OCI-LY7 (cell line): ENCODE data around the gene TTC7B. TPM values are rescaled to one million over a fixed set of nuclear protein-coding genes. Genes with fewer than 3 reads are reported as not detected.

ENCODE experiments used
- BruUV-seq: library from RNA; stranded (reverse); fragments of 400-500 nt; replicated peaks from 2 replicates; lab custom pipeline; 2021; lab: Mats Ljungman, UMichigan
- CTCF ChIA-PET: fragments of 300-600 bp; sonication (Branson Sonifier 250); formaldehyde crosslinking; loops from one replicate; lab custom pipeline; 2022; ENCODE audit warnings: antibody characterized with exemption; ENCODE audit not compliant: unreplicated experiment; lab: Charles Lee
- POLR2A ChIA-PET: fragments of 300-600 bp; sonication (Branson Sonifier 250); formaldehyde crosslinking; loops from one replicate; lab custom pipeline; 2022; ENCODE audit warnings: antibody characterized with exemption; lab: Charles Lee
- DNase-seq: peaks from one replicate; pipeline ENCODE4 v3.0.0-alpha.2; 2015; ENCODE audit warnings: low spot score
- H2AFZ ChIP-seq: fragments of 200-600 bp; sonication (generic), shearing (Covaris generic); 2 replicates; pipeline ENCODE4 v1.6.1; 2014; ENCODE audit warnings: mild to moderate bottlenecking, antibody characterized with exemption, low read length, moderate library complexity
- H3K27ac ChIP-seq: fragments of 200-600 bp; sonication (generic); 2 replicates; pipeline ENCODE4 v1.5.1; 2014; ENCODE audit warnings: mixed run types, low read depth, mild to moderate bottlenecking, moderate library complexity, low read length, inconsistent platforms; ENCODE audit not compliant: poor library complexity, severe bottlenecking
- H3K36me3 ChIP-seq: fragments of 200-600 bp; sonication (generic); 2 replicates; pipeline ENCODE4 v1.6.1; 2014; ENCODE audit warnings: mild to moderate bottlenecking, antibody characterized with exemption, low read length, moderate library complexity, mixed read lengths; ENCODE audit not compliant: insufficient read depth
- H3K4me1 ChIP-seq: fragments of 200-600 bp; sonication (generic); 2 replicates; pipeline ENCODE4 v1.5.1; 2014; ENCODE audit warnings: mild to moderate bottlenecking, low read length; ENCODE audit not compliant: insufficient read depth, poor library complexity, severe bottlenecking
- H3K4me2 ChIP-seq: fragments of 200-600 bp; sonication (generic); 2 replicates; pipeline ENCODE4 v1.6.1; 2014; ENCODE audit warnings: mild to moderate bottlenecking, low read length
- H3K4me3 ChIP-seq: fragments of 200-600 bp; sonication (generic); 2 replicates; pipeline ENCODE4 v1.5.1; 2014; ENCODE audit warnings: mild to moderate bottlenecking, low read depth, low read length; ENCODE audit not compliant: poor library complexity, severe bottlenecking
- H3K79me2 ChIP-seq: fragments of 200-600 bp; sonication (generic); 2 replicates; pipeline ENCODE4 v1.6.1; 2016; ENCODE audit warnings: low read depth, mild to moderate bottlenecking, low read length, moderate library complexity, mixed read lengths; ENCODE audit not compliant: insufficient read depth
- H3K9me2 ChIP-seq: fragments of 200-600 bp; sonication (generic); 2 replicates; pipeline ENCODE4 v1.6.1; 2016; ENCODE audit warnings: mild to moderate bottlenecking, low read length, mixed read lengths; ENCODE audit not compliant: insufficient read depth
- H3K9me3 ChIP-seq: fragments of 200-600 bp; sonication (generic); 2 replicates; pipeline ENCODE4 v1.6.1; 2014; ENCODE audit warnings: mild to moderate bottlenecking, mixed run types, low read length, mixed read lengths
- H4K20me1 ChIP-seq: fragments of 200-600 bp; sonication (generic); 2 replicates; pipeline ENCODE4 v1.6.1; 2014; ENCODE audit warnings: mild to moderate bottlenecking, antibody characterized with exemption, low read length, moderate library complexity, mixed read lengths; ENCODE audit not compliant: insufficient read depth
- EZH2phosphoT487 ChIP-seq: fragments of 200-600 bp; sonication (generic); IDR thresholded peaks from 2 replicates; pipeline ENCODE4 v1.6.1; 2018; ENCODE audit warnings: low read depth, borderline replicate concordance, mild to moderate bottlenecking, mixed run types, antibody characterized with exemption, low read length, moderate library complexity, mixed read lengths
- intact Hi-C: fragments of 100-400 bp; cut with micrococcal nuclease; formaldehyde crosslinking; loops from one replicate; pipeline ENCODE4 v1.10.0; 2022; ENCODE audit not compliant: unreplicated experiment
- total RNA-seq, 2 experiments: library from RNA; depleted of rRNA in 1 of 2; stranded (reverse); fragments of >200 nt in 1 of 2; shearing (Covaris generic) in 1 of 2; gene quantifications; 2 replicates each; pipeline ENCODE4 v1.2.3, GENCODE V29; 2014 to 2022
- TF ChIP-seq, protein P1 (sequence below): fragments of 200-600 bp; sonication (generic); conservative IDR thresholded peaks from 2 replicates; pipeline ENCODE4 v1.5.1; 2014; ENCODE audit warnings: mild to moderate bottlenecking, antibody characterized with exemption, low read length, moderate library complexity, mixed read lengths

TTC7B gene
- total RNA-seq, 2 experiments from 2014 or later, result 0.19 to 0.51 TPM

DNA sequence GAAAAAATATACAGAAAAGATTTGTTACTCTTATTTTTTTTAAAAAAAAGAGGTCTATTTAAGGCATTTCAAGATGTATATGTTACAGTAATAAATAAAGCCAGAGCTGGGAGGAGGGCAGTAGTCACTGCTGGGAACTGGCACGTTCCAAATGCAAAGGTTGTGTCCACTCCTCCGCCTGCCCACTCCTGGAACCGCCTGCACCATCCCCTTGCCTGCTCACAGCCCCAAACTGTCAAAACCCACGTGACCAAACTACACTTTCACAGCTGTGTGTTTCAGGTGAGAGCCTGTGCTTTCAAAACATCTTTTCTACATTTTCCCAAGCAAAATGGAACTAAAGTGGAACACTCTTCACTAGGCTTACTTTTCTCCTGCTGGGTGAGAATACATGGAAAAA, 160.4 kb downstream of the TTC7B start:
- ChIA-PET POLR2A (no interaction called here), CTCF (no interaction called here)
- TF ChIP-seq, protein P1, sequence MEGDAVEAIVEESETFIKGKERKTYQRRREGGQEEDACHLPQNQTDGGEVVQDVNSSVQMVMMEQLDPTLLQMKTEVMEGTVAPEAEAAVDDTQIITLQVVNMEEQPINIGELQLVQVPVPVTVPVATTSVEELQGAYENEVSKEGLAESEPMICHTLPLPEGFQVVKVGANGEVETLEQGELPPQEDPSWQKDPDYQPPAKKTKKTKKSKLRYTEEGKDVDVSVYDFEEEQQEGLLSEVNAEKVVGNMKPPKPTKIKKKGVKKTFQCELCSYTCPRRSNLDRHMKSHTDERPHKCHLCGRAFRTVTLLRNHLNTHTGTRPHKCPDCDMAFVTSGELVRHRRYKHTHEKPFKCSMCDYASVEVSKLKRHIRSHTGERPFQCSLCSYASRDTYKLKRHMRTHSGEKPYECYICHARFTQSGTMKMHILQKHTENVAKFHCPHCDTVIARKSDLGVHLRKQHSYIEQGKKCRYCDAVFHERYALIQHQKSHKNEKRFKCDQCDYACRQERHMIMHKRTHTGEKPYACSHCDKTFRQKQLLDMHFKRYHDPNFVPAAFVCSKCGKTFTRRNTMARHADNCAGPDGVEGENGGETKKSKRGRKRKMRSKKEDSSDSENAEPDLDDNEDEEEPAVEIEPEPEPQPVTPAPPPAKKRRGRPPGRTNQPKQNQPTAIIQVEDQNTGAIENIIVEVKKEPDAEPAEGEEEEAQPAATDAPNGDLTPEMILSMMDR, result no peak
- no peak for TF ChIP-seq EZH2phosphoT487
- Histone ChIP-seq H3K9me3 (no peaks in the 10 kb centered on the region), H2AFZ (no peak overlapping the region), H3K36me3 (no peaks in the 10 kb centered on the region), H3K4me2 (no peak overlapping the region), H3K4me1 (no peaks in the 10 kb centered on the region), H3K79me2 (no peaks in the 10 kb centered on the region), H3K9me2 (no peaks in the 10 kb centered on the region), H4K20me1 (no peaks in the 10 kb centered on the region), H3K27ac (no peak overlapping the region), H3K4me3 (no peak overlapping the region)
- intact Hi-C loops, result no loop called here
- no TSS peak for BruUV-seq
- no peak for DNase-seq

DNA sequence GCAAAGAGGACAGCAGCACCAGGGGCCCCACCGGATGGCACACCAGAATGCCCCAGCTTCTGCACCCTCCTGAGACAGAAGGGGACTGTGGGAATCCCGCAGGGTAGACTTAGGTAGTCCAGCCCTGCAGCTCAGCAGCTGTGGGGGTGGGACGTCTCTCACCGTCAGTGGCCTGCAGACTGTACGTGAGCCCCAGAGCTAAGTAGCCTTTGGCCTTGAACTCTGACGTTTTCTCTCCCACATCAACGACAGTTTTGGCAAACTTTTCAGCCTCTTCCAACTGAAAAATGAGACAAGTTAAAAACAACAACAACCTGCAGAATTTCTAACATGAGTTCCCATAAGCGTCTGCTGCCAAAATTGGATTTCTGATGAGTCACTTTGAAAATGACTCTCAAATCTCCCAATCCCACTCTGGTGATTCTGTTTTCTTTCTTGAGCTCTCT, 161.4 kb downstream of the TTC7B start:
- Histone ChIP-seq H3K4me1 (no peaks in the 10 kb centered on the region), H3K4me2 (no peak overlapping the region), H3K9me2 (no peaks in the 10 kb centered on the region), H2AFZ (no peak overlapping the region), H3K9me3 (no peaks in the 10 kb centered on the region), H3K4me3 (no peak overlapping the region), H3K36me3 (no peaks in the 10 kb centered on the region), H4K20me1 (no peaks in the 10 kb centered on the region), H3K79me2 (no peaks in the 10 kb centered on the region), H3K27ac (no peak overlapping the region)
- DNase-seq, result no peak
- no peak for TF ChIP-seq EZH2phosphoT487
- TF ChIP-seq, protein P1, result no peak
- CTCF ChIA-PET, result no interaction called here
- POLR2A ChIA-PET, result interaction anchor here (0.6 to 1.3 kb wide), 2 partner anchors 99 to 394 kb away, joined by 3 read pairs; no protein-coding TSS in a partner anchor
- no TSS peak for BruUV-seq
- intact Hi-C loops, result no loop called here

DNA sequence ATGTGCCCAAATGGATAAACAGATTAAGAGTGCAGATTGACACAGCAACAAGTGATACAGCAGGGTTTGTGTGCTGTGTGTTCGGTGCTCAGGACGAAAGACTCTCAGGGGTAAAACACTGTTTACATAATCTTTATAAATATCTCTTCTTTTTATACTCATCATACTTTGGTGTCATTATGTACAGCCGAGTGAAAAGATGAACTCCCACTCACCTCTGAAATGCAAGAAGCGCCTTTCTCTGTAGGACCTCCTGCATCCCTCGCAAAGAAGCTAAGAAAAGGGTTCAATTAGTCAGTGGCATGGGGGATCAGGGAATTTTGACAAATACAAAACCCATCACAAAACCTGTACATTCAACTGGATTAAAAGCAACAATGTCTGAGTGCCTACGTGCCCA, 163.6 kb downstream of the TTC7B start:
- DNase-seq, result no peak
- Histone ChIP-seq H3K9me2 (no peaks in the 10 kb centered on the region), H3K9me3 (no peaks in the 10 kb centered on the region), H3K4me1 (no peaks in the 10 kb centered on the region), H3K36me3 (no peaks in the 10 kb centered on the region), H3K4me3 (no peak overlapping the region), H4K20me1 (no peaks in the 10 kb centered on the region), H2AFZ (no peak overlapping the region), H3K4me2 (no peak overlapping the region), H3K27ac (no peak overlapping the region), H3K79me2 (no peaks in the 10 kb centered on the region)
- no peak for TF ChIP-seq EZH2phosphoT487
- TF ChIP-seq, protein P1, result no peak
- intact Hi-C loops, result no loop called here
- BruUV-seq, result no TSS peak
- POLR2A ChIA-PET, result interaction anchor here (0.7 kb wide), 2 partner anchors 7 to 332 kb away, joined by 3 to 4 read pairs; no protein-coding TSS in a partner anchor
- CTCF ChIA-PET, result no interaction called here
